ENCODE measurements around the gene RPL37.
"Not testable (repeated sequence)": the region's sequence is repeated elsewhere in the genome, so short reads cannot be mapped to it uniquely, and the experiment has no call there.

RPL37 gene

DNA sequence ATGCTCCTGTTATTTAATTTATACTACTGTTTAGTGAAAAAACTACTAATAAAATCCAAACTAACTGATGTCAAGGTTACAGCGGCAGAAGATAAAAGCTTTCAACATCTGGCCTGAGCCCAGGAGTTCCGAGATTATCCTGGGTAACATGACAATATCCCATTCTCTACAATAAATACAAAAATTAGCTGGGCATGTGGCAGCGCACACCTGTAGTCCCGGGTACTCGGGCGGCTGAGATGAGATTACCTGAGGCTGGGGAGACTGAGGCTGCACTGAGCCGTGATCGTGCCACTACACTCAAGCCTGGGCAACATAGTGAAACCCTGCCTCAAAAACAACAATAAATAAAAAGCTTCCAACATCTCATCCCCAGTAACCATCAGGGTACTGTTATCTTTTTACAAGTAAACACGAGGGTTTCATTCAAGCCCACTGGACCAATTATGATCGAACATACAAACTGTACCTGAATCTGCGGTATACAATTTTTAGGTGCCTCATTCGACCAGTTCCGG, 1.3 kb downstream of the RPL37 start:
- no peak for DNase-seq

- DNase-seq = no peak
These were observed 2.7 kb downstream of the RPL37 start for GRCh38 chr5:40832345-40832744.

GRCh38 chr5:40831346-40832210, 3.4 kb downstream of the RPL37 start:
- DNase-seq = no peak

DNA sequence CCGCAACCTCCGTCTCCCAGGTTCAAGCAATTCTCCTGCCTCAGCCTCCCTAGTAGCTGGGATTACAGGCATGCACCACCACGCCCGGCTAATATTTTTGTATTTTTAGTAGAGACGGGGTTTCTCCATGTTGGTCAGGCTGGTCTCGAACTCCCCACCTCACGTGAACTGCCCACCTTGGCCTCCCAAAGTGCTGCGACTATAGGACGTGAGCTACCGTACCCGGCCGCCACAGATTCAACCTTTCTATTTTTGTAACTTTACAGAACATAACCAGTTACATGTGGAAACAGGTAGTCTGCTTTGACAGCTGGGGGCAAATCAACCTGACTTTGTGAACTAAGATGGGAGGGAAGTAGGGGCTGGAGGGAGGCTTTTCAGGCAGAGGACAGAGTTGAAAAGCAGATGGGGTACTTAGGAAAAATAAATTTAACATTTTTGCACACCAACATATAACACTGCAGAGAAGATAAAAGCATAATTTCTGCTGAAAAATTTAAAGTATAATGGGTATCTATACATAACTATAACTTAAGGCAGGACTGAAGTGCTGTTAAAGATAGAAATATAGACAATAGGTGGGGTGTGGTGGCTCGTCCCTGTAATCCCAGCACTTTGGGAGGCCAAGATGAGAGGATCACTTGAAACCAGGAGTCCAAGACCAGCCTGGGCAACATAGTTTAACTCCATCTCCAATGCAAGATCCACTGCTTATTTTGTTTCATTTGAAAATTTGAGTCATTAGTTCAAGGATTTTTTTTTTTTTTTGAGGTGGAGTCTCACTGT, 5.1 kb downstream of the RPL37 start:
- no peak for DNase-seq

DNA sequence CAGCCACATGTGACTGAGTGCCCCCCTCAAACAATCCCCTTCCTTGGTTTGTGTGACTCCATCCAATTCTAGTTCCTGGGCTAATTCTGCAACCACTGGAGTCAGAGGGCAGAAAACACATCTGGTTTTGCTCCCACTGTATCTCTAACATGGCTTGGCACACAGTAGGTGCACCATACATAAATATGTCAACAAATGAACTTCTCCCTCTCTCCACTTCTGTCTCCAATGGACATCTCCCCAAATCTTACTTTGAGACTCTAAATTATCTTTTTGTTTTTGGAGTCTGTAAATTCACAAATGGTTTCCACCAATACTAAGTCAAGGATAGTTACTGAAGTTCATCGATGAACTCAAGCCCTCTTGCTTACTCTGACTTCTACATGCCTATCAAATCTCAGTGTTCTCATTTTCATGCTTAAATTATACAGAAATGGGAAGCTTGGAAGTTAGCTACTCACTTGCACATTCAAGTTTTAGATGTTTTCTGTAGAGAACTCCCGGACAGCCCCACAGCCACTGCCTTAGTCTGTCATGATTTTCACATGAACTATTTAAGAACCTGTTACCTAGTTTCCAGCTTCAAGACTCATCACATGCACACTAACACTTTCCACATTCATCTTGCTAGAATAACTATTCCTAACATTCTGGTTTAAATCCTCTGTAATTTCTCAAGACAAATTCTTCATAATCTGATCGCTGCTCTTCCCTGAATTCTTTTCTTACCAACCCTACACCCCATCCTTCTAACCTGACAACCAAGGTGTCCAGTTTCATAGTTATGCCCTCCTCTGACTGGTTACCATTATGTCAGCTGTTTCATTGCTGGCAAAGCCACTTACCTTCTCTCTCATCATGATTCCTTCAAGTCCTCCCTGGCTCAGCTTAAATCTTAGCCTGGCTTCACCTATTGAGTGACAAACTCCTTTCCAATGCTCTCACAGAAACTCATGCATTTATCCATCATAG, 6.0 kb downstream of the RPL37 start:
- DNase-seq = no peak

DNA sequence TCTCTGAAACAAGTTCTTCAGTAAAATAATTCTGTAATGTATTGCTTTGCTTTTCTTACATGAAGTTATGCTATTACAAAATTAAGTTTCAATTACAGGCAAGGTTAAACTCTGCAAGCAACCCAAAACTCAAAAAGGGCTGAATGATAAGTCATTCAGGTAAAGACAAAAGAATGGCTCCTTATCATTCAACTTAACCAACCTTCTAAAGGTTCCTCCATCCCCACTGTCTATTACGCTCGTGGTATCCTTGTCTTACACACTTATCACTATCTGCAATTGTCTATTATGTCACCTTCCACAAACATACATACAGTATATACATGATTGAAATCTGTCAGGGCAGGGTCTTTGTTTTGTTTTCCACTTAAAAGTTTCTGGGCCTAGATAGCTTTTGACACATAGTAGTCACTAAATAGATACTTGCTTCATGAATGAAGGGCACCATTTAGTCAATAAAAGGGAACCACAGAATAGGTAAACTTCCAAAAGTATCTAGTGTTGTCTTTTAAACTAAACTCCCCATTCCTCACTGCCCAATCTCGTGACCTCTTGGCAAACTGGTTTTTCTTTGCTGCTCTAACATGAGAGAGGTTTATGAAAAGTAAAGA, 6.9 kb downstream of the RPL37 start:
- DNase-seq = no peak

DNA sequence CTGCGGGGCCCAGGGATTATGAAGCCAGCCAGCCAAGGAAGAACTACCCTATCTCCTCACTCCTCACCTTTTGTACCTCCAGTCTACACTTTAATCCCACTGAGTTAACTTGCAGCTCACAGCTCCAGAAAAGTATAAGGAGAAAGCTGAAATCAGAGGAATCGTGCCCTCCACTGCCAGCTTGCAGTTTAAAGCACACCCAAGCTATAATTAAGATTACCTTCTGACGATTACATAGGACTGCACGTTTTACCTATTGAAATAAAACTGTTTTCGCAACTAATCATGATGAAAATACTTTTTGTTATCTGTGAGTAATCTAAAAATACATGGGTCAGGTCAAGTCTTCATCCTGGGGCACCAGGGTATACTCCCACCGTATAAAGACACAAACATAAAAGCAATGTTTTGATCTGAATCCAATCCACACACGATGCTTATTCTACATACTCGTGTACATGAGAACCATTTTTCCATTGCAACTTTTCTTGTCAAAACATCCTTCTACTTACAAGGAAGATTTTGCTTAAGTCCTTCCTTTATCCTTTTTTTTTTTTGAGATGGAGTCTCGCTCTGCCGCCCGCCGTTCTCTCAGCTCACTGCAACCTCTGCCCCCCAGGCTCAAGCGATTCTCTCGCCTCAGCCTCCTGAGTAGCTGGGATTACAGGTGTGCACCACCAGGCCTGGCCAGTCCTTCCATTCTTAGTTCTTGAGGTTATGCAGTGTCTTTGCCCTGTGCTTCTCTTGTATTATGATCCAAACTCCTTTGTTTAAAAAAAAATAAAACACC, 7.6 kb downstream of the RPL37 start:
- DNase-seq = no peak

- no peak for DNase-seq
These were observed 8.4 kb downstream of the RPL37 start for GRCh38 chr5:40826489-40827187.

DNA sequence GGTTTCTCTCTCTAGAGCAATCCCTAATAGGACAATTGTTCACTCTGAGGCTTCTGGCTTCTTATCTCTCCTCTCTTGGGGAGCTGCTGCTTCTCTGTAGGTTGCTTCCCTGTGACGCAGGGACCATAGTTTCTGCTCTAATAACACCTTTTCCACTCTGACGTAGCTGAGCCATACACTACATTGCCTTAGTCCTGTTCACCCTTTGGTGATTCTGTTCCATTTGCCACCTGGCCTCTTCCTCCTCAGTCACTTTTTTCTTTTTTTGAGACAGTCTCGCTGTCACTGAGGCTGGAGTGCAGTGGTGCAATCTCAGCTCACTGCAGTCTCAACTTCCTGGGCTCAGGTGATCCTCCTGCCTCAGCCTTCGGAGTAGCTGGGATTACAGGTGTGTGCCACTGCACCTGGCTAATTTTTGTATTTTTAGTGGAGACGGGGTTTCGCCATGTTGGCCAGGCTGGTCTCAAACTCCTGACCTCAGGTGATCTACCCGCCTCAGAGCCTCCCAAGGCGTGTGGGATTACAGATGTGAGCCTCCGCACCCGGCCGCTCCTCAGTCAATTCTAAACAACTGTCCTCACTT, 9.5 kb downstream of the RPL37 start:
- DNase-seq = not testable (repeated sequence)

- no peak for DNase-seq
These were observed 11.6 kb downstream of the RPL37 start for GRCh38 chr5:40823459-40823858.

DNA sequence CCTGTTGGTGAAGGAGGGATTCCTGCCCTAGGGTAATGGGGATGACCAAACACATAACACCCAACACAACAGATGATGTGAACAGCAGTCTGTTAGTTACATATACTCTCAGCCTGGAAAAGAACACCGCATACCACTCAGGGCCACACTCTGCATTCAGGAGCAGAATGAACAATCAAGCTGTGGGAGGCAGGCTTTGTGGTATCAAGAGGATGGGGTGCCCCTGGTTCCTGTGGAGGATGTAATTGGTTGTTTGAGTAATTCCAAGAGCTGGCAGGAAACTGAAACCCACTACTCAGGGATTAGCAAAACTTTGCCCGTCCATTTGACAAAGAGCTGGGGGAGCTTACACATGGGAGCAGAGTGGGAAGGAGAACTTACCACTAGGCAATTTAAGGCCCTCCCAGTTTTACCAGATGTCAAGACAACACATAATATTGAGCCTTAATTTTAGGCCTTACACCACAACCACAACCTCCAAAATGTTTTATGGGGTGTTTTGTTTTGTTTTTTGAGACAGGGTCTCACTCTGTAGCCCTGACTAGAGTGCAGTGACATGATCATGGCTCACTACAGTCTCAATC, 21.2 kb downstream of the RPL37 start:
- no peak for DNase-seq

DNA sequence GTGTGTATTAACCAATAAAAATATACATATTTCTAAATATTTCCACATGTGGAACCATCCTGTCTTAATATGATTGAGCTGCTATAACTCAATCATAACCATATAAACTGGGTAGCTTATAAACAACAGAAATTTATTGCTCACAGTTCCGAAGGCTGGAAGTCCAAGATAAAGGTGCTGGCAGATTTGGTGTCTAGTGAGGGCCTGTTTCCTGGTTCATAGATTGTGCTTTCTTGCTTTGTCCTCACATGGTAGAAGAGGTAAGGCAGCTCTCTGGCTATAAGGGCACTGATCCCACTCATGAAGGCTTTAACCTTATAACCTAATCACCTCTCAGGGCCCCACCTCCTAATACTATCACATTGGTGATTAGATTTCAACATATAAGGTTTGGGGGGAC, 22.9 kb downstream of the RPL37 start:
- no peak for DNase-seq

GRCh38 chr5:40801771-40802562, 33.1 kb downstream of the RPL37 start:
- no peak for DNase-seq

DNA sequence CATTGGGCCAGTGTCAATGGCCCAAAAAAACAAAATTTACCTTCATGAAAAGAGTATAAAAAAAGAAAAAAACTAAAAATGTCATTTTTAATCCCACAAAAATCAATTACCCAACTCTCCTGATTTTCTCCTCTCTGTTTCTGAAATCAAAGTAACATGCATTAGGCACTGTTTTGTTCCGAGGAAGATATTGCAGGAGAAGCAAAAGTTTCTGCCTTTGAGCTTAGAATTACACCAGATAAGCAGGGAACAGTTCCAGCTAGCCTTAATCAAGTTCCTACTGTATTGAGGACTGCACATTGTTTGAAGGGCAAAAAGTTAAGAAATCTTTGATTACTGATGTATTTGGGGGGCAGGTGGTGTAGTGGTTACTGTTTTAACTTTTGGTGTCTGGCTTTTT, 35.8 kb downstream of the RPL37 start:
- no peak for DNase-seq

- DNase-seq = no peak
These were observed 36.2 kb downstream of the RPL37 start for GRCh38 chr5:40798801-40799210.

DNA sequence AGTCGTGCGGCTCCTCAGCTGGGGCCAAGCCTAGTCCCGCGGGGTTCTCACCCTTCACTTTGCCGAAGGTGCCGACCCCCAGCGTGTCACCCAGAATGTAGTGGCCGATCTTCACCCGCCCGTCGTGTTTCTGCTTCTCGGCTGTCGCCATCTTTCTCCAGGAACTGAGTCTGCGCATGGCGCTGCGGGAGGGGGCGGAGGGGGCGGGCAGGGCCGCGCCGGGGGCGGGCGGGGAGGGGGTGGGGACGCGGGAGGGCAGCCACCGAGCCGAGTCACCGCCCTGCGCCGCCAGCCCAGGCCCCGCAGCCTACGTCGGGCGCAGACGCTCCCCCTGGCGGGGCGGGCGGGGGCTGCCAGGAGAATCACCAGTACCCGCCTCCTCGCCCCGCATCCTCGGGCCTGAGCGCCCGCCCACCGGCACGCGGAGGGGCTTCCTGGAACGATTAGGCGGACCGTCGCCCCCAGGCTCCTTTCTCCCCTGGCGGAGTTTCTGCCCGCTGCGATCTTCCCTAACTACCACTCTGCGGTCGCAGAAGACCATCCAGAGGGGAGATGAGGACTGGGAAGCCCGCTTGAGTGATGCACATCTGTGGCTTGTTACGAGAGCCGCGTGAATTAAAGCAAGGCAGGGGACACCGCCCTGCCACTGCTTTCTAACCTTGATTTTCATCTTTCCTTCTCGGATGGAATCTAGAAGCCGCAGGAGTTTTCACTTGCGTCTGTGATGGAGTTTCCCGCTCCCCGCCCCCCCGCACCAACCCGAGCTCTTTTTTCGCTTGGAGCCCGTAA, 36.8 kb downstream of the RPL37 start, which contains the start of gene PRKAA1:
Gene PRKAA1, minus strand, starts transcription at position 363 of the 789 bp plus-strand sequence. Its CDS starts 185 bp downstream, at position 178.
- DNase-seq = peak; percentile 90

GRCh38 chr5:40797273-40798011, 37.6 kb downstream of the RPL37 start:
- peak; percentile 70 for DNase-seq
